Stimulated activated CD8-positive, alpha-beta memory T cell treated with anti-CD3 and anti-CD28 coated beads, Interleukin-4, amount 100 ng/mL, for 1 hour (primary cell): ENCODE measurements around the gene THEMIS2.
"Not testable (repeated sequence)": the region's sequence is repeated elsewhere in the genome, so short reads cannot be mapped to it uniquely, and the experiment has no call there.

ENCODE experiments used
- DNase-seq, 2 donors: peaks; one replicate each; pipeline ENCODE4 v3.0.0-alpha.2; 2020; ENCODE audit warnings: low read depth in 2 of 2, low spot score in 1 of 2

THEMIS2 gene

DNA sequence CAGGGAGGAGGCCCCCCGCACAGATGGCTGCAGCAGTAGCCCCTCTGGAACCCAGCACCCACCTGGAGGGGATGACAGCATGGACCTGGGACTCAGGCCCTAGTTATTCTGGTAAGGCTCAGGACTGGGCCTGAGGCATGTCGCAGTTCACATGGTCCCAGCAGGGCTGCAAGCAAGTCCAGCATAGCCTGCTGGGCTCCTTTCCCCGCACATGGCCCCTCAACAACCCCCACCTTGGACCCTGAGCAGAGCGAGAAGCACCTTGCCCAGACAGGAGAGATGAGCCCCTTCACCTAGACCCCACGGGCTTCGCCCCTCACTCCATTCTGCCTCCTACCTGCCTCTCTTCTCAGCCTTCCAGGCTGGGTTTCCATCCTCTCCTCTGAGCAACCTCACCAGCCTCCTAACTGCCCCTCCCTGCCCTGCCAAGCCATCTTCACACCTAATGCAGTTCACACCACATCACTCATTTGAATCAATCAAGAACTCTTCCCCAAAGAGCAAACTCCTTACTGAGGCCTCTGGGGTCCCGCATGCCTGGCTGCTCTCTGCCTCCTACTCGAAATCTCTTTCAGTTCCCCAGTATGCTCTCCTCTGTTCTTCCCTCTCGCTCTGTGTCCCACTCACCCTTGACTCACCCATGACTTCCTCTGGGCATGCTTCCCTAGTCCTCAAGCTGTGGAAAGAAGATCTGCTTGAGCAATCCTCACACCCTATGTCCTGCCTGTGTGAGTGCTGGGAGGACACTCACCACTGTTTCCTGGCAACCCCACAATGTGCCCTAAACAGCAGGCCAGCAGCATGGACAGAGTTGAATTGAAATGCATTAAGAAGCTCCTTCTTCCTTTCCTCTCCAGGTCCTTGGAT lies 9.4 kb upstream of the THEMIS2 start:
- no peak for DNase-seq

- no peak for DNase-seq
These were observed 8.8 kb upstream of the THEMIS2 start for GRCh38 chr1:27863538-27863915.

GRCh38 chr1:27864264-27864895 lies 8.0 kb upstream of the THEMIS2 start:
- DNase-seq = no peak

GRCh38 chr1:27865821-27866220 lies 6.5 kb upstream of the THEMIS2 start:
- DNase-seq = no peak

GRCh38 chr1:27868556-27868931 lies 3.8 kb upstream of the THEMIS2 start:
- DNase-seq = no peak

DNA sequence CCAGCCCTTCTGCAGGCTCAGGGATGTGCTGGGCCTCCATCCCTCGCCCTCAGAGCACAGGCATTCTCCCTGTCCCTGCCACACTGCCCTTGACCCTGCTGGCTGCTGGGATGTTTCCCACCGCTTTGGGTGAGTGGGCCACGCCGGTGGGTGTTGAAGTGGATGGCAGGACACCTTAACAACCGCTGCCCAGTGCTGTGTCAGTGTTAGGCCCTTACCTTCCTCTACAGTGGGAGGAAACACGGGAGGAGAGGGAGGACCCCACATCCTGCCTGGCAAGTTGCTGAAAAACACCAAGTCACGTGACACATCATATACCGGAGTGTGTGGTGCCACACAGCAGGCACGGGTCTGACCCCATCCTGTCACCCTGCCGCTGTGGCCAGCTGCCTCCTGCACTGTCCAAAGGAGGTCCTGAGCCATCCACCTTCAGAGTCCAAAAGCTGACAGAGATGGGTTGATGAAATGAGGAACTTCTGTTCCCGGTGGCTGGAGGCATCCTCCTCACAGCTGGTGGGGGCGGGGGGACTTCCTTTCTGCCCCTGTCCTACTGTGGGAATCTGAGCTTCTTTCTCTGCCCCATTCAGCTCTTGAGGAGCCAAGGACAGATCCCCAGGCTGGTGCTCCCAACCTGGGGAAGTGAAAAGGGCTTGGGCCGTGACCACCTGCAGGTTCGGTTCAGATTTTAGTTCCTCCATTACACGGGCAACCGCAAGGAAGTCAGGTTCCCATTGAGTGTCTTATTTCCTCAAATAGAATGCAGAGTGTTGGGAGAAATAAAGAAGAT lies 3.2 kb upstream of the THEMIS2 start:
- DNase-seq = peak; percentile 30 to 37

- no peak for DNase-seq
These were observed 2.6 kb upstream of the THEMIS2 start for GRCh38 chr1:27869719-27870085.

GRCh38 chr1:27871076-27871475 lies 1.3 kb upstream of the THEMIS2 start:
- DNase-seq = not testable (repeated sequence)

DNA sequence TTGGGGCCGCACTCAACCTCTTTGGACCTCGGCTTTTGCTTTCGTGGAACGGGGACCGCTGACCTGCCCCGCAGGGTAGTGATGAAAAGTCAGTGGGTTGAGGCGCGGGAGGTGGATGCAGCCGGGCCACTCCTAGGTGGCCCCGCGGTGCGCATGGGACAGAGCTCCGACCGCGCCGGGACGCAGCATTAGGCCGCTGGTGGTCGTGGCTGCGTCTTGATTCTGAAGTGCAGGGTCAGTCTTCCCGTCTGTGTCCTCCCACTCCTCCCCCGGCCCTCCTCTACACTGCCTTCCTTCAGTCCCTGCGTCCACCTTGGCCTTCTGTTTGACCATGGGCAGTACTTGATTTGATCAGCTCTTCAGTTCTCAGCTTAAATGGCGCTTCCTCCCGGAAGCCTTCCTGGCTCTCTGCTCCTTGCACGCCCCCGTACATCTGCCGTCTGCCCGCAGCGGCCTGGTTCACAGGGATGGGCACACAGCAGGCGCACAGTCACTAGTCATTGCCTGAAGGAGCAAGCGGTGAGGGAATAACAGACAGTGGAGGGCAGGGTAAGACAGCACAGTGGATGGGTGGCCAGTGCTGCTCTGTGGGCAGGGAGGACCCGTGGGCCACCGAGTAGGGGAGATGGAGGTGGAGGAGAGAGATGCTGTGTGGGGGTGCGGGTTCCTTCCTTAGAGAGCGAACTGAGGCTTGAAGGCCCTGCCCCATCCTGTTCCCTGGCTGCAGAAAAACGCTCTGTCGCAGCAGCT lies 633 bp downstream of the THEMIS2 start:
- no peak for DNase-seq

GRCh38 chr1:27873671-27874384 lies 1.5 kb downstream of the THEMIS2 start:
- no peak for DNase-seq

GRCh38 chr1:27876341-27877114 lies 4.2 kb downstream of the THEMIS2 start:
- no peak for DNase-seq

DNA sequence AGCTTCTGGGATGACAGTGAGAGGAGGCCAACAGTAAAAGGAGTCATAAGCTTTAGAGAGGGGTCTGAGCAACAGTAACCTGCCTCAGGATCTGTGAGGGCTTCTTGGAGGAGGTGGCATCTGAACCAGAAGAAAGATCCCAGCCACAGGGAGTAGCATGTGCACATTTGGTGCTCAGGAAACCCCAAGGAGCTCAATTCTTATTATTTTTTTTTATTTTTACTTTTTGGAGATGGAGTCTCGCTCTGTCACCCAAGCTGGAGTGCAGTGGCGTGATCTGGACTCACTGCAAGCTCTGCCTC lies 4.7 kb downstream of the THEMIS2 start:
- DNase-seq = no peak

GRCh38 chr1:27878039-27878438 lies 5.7 kb downstream of the THEMIS2 start:
- DNase-seq = no peak

GRCh38 chr1:27878787-27879335 lies 6.5 kb downstream of the THEMIS2 start:
- DNase-seq = no peak

DNA sequence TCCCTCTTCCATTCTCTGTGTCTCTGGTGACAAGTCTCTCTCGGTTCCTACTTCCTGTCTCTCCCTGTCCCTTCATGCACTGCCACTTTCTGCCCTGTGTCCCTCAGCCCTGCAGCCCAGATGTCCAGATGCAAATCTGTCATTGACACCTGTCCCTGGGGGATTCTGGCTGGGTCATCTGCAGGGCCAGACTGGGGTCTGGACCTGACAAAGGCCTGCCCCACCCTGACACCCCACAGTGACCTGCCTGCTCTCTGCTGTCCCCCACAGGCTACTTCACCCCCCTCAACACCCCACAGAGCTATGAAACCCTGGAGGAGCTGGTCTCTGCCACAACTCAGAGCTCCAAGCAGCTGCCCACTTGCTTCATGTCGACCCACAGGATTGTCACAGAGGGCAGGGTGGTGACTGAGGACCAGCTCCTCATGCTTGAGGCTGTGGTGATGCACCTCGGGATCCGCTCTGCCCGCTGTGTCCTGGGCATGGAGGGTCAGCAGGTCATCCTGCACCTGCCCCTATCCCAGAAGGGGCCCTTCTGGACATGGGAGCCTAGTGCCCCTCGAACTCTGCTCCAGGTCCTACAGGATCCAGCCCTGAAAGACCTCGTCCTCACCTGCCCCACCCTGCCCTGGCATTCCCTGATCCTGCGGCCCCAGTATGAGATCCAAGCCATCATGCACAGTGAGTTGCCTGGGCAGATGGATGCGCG lies 7.2 kb downstream of the THEMIS2 start:
- no peak for DNase-seq

DNA sequence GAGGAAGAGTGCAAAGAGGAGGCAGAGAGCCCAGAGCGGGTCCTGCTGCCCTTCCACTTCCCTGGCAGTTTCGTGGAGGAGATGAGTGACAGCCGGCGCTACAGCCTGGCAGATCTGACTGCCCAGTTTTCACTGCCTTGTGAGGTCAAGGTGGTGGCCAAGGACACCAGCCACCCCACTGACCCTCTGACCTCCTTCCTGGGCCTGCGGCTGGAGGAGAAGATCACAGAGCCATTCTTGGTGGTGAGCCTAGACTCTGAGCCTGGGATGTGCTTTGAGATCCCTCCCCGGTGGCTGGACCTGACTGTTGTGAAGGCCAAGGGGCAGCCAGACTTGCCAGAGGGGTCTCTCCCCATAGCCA lies 10.2 kb downstream of the THEMIS2 start:
- no peak for DNase-seq

DNA sequence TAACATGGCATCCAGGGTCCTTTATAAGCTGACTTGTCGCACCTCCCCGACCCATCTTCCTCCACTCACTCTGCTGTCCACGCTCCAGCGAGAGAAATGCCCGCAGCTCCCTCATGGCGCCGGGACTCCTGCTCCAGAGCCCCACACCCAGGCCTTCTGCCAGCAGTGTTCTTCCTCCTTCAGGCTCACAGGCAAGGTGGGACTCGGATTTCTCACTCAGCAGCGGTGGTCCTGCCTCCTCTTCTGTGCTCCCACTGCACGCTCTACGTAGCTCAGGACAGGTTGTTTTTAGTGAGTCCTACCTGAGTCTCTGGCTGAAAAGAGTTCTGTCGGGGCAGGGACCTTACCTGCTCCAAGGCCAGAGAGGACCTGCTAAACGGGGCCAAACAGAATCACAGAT lies 11.2 kb downstream of the THEMIS2 start:
- DNase-seq = no peak

GRCh38 chr1:27884006-27884954 lies 11.9 kb downstream of the THEMIS2 start:
- no peak for DNase-seq
